Amygdala (tissue), 56 donors: ENCODE results near the gene APLP1.
"Not testable (repeated sequence)": the region's sequence is repeated elsewhere in the genome, so short reads cannot be mapped to it uniquely, and the experiment has no call there.

Experiments used
- DNase-seq, 56 donors: peaks; one replicate each; lab custom pipeline; 2025; lab: John Stamatoyannopoulos, UW

The APLP1 gene

DNA sequence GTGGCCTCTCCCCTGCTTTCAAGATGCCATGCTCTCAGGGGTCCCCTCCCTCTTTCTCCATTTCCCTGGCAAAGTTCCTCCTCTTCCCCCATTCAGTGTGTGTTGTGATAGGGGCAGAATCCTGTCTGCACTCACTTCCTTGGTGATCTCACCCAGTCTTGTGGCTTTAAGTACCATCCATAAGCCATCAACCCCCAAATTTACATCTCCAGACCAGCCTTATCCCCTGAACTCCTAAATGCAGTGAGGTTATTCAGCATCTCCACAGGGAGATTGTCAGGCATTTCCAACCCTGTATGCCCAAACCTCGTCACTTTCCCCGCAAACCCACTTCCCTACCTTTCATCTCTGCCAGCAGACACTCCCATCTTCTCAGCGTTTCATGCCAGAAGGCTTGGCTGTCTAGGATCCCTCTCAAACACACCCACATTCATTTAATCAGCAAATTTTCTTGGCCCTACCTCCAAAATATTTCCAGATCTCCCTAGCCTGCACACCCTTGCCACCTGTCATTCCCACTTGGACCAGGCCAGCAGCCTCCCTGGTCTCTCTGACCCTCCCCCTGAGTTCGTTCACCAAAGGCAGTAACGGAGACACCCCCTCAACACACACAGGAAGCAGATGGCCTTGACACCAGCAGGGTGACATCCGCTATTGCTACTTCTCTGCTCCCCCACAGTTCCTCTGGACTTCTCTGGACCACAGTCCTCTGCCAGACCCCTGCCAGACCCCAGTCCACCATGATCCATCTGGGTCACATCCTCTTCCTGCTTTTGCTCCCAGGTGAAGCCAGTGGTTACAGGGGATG is 33.7 kb downstream of the APLP1 start, which contains the start of gene HCST:
Gene HCST (plus strand): TSS at position 676 of the 808 bp plus-strand sequence. CDS start 65 bp downstream, at position 741.
- DNase-seq: peak in 6 of 56 donors; percentile 13 to 50 (median 15)

GRCh38 chr19:35902870-35903475 is 34.6 kb downstream of the APLP1 start:
- no peak for DNase-seq

DNA sequence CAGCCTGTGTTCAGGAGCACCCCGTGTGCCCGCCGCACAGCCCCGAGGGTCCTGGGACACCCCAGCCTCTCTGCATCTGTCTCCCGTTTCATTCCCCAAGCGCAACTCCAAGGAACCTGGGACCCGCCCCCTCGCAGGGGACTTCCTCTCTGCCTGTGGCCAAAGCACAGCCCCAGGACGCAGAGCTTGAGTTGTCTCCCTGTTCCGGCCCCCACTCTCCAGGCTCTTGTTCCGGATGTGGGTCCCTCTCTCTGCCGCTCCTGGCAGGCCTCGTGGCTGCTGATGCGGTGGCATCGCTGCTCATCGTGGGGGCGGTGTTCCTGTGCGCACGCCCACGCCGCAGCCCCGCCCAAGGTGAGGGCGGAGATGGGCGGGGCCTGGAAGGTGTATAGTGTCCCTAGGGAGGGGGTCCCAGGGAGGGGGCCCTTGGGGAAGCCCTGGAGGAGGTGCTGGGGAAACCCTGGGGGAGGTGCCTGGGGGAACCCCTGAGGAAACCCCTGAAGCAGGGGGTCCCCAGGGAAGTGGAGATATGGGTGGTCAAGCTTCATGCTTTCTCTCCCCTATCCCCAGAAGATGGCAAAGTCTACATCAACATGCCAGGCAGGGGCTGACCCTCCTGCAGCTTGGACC is 35.3 kb downstream of the APLP1 start:
- DNase-seq: peak in 39 of 56 donors; percentile 12 to 70 (median 43)

GRCh38 chr19:35904311-35905068 is 36.1 kb downstream of the APLP1 start:
- no peak for DNase-seq

- no peak for DNase-seq
These were observed 36.9 kb downstream of the APLP1 start for GRCh38 chr19:35905178-35905727.

DNA sequence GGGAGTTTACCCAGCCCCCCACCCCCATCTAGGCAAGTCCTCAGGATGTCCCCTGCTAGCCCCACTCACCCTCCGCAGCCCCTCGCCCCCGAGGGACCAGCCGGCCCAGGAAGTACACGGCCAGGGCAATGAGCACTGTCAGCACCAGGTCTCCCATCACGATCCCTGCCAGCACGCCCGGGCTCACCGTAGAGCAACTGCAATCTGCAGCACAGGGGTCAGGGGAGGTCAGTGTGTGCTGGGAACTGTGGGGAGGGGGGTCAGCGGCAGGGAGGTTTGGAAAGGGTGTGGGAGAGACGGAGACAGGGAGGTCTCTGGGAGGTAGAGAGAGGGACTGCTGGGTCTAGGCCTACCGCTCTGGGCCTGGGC is 39.0 kb downstream of the APLP1 start:
- DNase-seq: no peak

DNA sequence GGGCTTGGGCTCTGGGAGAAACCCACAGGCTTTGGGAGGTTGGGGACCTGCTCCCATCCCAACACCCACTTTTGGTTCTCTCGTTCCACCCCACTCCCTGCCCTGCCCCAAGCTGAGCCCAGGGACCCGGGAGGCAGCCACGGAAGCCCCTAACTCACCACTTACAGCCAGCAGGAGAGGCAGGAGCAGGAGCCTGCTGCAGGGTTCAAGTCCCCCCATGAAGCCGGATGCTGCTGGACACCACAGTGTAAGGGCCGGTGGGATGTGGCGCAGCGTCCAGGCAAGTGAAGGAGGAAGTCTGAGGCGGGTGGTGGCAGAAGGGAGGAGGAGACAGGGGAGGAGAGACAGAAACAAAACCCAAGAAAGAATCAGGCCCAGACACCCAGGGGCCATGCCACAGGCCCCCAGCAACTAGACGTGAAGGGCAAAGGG is 39.7 kb downstream of the APLP1 start, which contains the start of gene TYROBP:
Gene TYROBP (minus strand): TSS at position 286 of the 432 bp plus-strand sequence. CDS start 67 bp downstream, at position 219.
- peak in 7 of 56 donors; percentile 5 to 23 (median 14) for DNase-seq

GRCh38 chr19:35908973-35909683 is 40.8 kb downstream of the APLP1 start:
- DNase-seq: peak in 33 of 56 donors; percentile 9 to 67 (median 41)

DNA sequence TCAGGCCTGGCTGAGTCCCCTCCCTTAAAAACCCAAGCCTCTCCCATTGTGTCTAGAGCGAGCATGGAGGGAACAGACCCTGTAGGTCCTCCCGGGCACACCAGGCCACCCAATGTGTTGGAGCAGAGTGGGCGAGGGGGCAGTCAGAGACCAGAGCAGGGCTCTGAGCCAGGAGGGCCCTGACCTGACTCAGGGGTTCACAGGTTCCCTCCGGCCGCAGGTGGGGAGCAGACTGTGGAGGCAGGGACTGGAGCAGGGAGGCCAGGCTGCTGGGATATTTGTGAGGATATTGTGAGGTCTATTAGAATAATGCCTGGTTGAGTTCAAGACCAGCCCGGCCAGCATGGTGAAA is 41.3 kb downstream of the APLP1 start:
- DNase-seq: no peak

- not testable (repeated sequence) for DNase-seq
These were observed 42.0 kb downstream of the APLP1 start for GRCh38 chr19:35910355-35910754.

DNA sequence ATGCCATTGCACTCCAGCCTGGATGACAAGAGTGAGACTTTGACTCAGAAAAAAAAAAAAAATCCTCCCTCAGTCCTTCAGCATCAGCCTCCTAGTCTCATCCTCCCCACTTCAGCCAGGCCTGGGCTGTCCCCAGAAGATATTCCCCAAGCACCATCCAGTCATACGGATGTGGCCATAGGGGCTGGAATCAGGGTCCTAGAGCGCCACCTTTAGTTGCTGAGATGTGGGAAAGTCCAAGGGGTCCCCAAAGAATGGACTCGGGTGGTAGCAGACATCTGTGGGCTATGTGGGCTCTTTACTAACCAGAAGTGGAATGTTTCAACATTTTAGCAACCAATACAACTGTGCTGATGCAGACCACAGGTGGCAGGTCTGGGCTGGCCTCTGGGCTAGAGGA is 42.8 kb downstream of the APLP1 start:
- no peak for DNase-seq

GRCh38 chr19:35911790-35912189 is 43.4 kb downstream of the APLP1 start:
- DNase-seq: no peak

DNA sequence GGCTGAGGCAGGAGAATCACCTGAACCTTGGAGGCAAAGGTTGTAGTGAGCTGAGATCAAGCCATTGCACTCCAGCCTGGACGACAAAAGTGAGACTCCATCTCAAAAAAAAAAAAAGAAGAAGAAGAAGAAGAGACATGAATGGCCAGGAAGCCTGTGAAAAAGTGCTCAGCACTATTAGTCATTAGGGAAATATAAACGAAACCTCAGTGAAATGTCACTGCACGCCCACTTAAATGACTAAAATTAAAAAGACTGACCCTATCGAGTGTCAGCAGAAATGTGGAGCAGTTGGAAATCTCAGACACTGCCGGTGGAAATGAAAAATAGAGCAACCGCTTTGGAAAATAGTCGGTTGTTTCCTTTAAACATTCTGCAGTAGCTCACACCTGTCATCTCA is 45.2 kb downstream of the APLP1 start:
- DNase-seq: no peak

DNA sequence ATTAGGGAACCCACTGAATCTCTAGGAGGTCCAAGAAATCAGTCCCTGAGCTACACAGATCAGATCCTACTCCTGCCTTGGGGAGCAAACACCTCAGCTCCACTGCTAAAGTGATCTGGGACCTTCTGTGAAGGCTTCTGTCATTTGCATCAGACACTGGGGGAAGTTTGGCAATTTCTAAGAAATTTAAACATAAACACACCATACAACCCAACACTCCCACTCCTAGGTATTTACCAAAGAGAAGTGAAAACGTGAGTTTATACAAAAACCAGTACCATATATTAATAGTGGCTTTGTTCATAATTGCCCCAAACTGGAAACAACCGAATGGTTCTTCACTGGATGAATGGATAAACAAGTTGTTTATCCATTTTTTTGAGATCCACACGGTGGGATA is 47.1 kb downstream of the APLP1 start:
- no peak for DNase-seq

GRCh38 chr19:35919306-35919705 is 50.9 kb downstream of the APLP1 start:
- no peak for DNase-seq

GRCh38 chr19:35921012-35921411 is 52.6 kb downstream of the APLP1 start:
- no peak for DNase-seq

DNA sequence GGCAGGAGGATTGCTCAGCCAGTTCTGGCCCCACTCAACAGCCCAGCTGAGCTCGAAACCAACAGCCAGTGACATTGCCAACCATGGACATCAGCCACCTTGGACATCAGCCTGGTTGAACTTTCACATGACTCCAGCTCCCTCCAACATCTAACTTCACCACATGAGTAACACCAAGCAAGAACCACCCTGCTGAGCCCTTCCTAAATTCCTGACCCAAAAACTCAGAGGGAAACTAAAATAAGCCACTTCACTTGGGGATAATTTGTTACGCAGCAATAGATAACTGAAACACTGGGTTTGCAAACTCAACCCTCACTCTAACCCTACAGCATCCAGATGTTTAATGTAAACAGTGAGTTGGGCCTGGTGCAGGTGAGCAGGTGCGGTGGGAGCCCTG is 57.1 kb downstream of the APLP1 start:
- DNase-seq: no peak

GRCh38 chr19:35928507-35928906 is 60.1 kb downstream of the APLP1 start:
- DNase-seq: no peak
